ENCODE results near the gene STAM. TPM values are rescaled to one million over a fixed set of nuclear protein-coding genes. Genes with fewer than 3 reads are reported as not detected.

STAM gene
- total and polyA plus RNA-seq, 4 donors: 11.9 to 76.8 (median 20.5) TPM

DNA sequence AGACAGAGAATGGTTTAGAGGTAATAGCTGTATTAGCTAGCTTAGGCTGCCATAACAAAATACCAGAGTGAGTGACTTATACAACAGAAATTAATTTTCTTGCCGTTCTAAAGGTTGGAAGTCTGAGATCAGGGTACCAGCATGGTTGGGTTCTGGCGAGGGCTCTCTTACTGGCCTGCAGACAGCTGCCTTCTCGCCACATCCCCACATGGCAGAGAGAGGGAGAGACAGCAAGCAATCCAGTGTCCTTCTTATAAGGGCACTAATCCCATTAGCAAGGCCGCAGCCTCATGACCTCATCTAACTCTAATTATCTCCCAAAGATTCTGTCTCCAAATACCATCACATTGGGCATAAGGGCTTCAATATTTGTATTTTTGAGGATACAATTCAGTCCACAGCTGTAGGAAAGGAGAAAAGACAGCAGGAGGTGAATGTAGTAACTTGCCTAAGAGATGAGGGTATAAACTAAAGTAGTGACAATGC is 3.6 kb upstream of the STAM start:
- TF ChIP-seq, protein P1, sequence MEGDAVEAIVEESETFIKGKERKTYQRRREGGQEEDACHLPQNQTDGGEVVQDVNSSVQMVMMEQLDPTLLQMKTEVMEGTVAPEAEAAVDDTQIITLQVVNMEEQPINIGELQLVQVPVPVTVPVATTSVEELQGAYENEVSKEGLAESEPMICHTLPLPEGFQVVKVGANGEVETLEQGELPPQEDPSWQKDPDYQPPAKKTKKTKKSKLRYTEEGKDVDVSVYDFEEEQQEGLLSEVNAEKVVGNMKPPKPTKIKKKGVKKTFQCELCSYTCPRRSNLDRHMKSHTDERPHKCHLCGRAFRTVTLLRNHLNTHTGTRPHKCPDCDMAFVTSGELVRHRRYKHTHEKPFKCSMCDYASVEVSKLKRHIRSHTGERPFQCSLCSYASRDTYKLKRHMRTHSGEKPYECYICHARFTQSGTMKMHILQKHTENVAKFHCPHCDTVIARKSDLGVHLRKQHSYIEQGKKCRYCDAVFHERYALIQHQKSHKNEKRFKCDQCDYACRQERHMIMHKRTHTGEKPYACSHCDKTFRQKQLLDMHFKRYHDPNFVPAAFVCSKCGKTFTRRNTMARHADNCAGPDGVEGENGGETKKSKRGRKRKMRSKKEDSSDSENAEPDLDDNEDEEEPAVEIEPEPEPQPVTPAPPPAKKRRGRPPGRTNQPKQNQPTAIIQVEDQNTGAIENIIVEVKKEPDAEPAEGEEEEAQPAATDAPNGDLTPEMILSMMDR (IDR thresholded peaks at IDR 0.05; ENCODE audit: control extremely low read depth, extremely low read depth): no peak
- 96% methylated on average over 4 of the region's 4 CpGs for WGBS, 2 donors

DNA sequence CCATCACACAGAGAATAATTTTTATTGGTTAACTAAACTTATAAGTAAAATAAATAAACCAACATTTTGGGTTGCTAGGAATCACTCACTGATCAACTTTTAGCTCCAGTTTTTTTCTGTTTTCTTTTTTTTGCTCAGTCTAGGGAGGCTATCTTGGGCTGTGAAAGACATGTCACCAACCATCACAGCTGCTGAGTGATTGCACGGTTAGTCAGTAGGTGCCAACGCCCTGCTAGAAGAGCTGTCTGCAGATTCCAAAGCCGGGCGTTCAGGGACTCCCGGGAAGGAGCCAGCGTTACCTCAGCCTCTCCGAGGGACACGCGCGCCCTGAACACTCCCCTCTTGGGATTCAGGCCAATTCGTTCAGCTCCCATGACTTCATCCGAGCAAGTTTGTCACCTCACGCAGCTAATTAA is 604 bp upstream of the STAM start:
- Histone ChIP-seq H3K9me3 (ENCODE audit: control insufficient read depth in 4 of 4, insufficient read depth in 3 of 4, low read length in 3 of 4) (peaks cover 0 to 3% (median under 1%) of the 10 kb centered on the region in 4 donors), H3K27me3 (ENCODE audit: control insufficient read depth in 3 of 3, insufficient read depth in 3 of 3, low read length in 2 of 3) (no peaks in the 10 kb centered on the region), H3K4me3 (peak overlapping the region; percentile 87), H3K9ac (ENCODE audit: insufficient read depth in 1 of 2, low read length in 2 of 2) (peak overlapping the region; percentile 99), H3K36me3 (ENCODE audit: control insufficient read depth in 4 of 4, insufficient read depth in 4 of 4, low read length in 4 of 4) (no peaks in the 10 kb centered on the region), H3K27ac (ENCODE audit: low read depth in 1 of 2, low read length in 1 of 2) (peak overlapping the region; percentile 97), H3K4me1 (ENCODE audit: control insufficient read depth in 5 of 5, insufficient read depth in 5 of 5, low read length in 5 of 5) (peaks cover 0 to 30% (median 13%) of the 10 kb centered on the region in 5 donors)
- 0% methylated on average over 13 of the region's 13 CpGs for WGBS, 2 donors
- DNase-seq (no peak), ATAC-seq (ENCODE audit: insufficient read depth, low FRiP score) (peak; percentile 70)
- TF ChIP-seq, protein P1 (IDR thresholded peaks at IDR 0.05; ENCODE audit: control extremely low read depth, extremely low read depth): no peak

More for the DNA sequence above, 3.6 kb upstream of the STAM start:
- peaks cover 0 to 11% (median 5%) of the 10 kb centered on the region in 5 donors for H3K4me1 ChIP-seq (ENCODE audit: control insufficient read depth in 5 of 5, insufficient read depth in 5 of 5, low read length in 5 of 5)
- H3K27ac ChIP-seq (ENCODE audit: low read depth in 1 of 2, low read length in 1 of 2): no peak overlapping the region
- no peak for DNase-seq
- no peaks in the 10 kb centered on the region for H3K36me3 ChIP-seq (ENCODE audit: control insufficient read depth in 4 of 4, insufficient read depth in 4 of 4, low read length in 4 of 4)
- no peaks in the 10 kb centered on the region for H3K27me3 ChIP-seq (ENCODE audit: control insufficient read depth in 3 of 3, insufficient read depth in 3 of 3, low read length in 2 of 3)
- no peak for ATAC-seq (ENCODE audit: insufficient read depth, low FRiP score)
- no peak overlapping the region for H3K9ac ChIP-seq (ENCODE audit: insufficient read depth in 1 of 2, low read length in 2 of 2)
- H3K4me3 ChIP-seq: no peak overlapping the region
- H3K9me3 ChIP-seq (ENCODE audit: control insufficient read depth in 4 of 4, insufficient read depth in 3 of 4, low read length in 3 of 4): peaks cover 0 to 3% (median under 1%) of the 10 kb centered on the region in 4 donors

DNA sequence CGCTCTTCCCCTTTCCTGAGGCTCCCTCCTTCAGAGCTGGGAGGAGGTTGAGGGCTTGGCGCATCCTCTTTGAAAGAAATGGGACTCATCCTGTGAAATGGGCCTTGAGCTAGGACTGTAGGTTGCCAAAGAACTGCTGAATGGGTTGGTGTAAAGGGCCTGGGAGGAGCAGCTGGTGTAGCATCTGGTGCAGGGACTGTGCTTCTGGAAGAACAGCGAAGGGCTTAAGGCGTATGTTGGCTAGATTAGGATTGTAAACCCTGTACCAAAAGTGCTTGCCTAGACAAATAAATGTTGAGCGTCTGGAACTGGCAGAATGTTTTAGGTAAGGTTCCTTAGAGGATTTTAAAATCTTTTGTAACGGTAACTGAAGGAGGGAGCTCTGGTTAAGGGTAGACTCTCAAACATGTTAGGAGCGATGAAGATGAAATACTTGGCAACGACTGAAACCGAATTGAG is 563 bp downstream of the STAM start:
- H3K4me3 ChIP-seq: peak overlapping the region; percentile 87
- H3K4me1 ChIP-seq (ENCODE audit: control insufficient read depth in 5 of 5, insufficient read depth in 5 of 5, low read length in 5 of 5): peaks cover 1 to 30% (median 13%) of the 10 kb centered on the region in 5 donors
- H3K27me3 ChIP-seq (ENCODE audit: control insufficient read depth in 3 of 3, insufficient read depth in 3 of 3, low read length in 2 of 3): no peaks in the 10 kb centered on the region
- peak overlapping the region; percentile 97 for H3K27ac ChIP-seq (ENCODE audit: low read depth in 1 of 2, low read length in 1 of 2)
- ATAC-seq (ENCODE audit: insufficient read depth, low FRiP score) (peak; percentile 15), DNase-seq (peak in 1 of 3 donors; percentile 72)
- 3% methylated on average over 9 of the region's 9 CpGs for WGBS, 2 donors
- H3K9me3 ChIP-seq (ENCODE audit: control insufficient read depth in 4 of 4, insufficient read depth in 3 of 4, low read length in 3 of 4): peaks cover 0 to 3% (median under 1%) of the 10 kb centered on the region in 4 donors
- H3K9ac ChIP-seq (ENCODE audit: insufficient read depth in 1 of 2, low read length in 2 of 2): peak overlapping the region; percentile 99
- TF ChIP-seq, protein P1 (IDR thresholded peaks at IDR 0.05; ENCODE audit: control extremely low read depth, extremely low read depth): no peak
- no peaks in the 10 kb centered on the region for H3K36me3 ChIP-seq (ENCODE audit: control insufficient read depth in 4 of 4, insufficient read depth in 4 of 4, low read length in 4 of 4)
